ENCODE data around the gene AGO3. TPM values are rescaled to one million over a fixed set of nuclear protein-coding genes. Genes with fewer than 3 reads are reported as not detected.

Gene AGO3
- total and polyA plus RNA-seq, 2 donors (not counting 3 experiments of a cell fraction or from before 2014, with no cell fraction given) = 10.4 to 21.1 TPM

DNA sequence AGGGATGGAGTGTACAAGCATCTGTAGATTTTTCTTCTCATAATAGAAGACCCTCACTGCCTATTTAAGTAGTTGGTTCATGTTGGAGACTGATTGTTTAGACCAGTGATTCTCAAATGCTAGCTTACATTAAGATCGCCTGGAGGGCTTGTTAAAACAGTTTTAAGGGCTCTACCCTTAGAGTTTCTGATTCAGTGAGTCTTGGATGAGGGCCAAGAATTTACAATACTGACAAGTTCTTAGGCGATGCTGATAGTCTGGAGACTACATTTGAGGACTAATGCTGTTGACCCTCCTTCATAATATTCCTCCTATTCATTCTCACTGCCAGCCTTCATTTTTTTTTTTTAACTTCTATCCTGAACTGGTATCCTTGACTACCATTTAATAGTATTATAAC lies 15.2 kb upstream of the AGO3 start:
- no peaks in the 10 kb centered on the region for H4K20me1 ChIP-seq (replicated peaks; ENCODE audit: control insufficient read depth, extremely low read depth, insufficient read depth, low read length)
- no TSS peak for BruUV-seq (replicated peaks)
- H3K79me2 ChIP-seq (ENCODE audit: control insufficient read depth, insufficient read depth, low read length) = no peaks in the 10 kb centered on the region
- POLR2A ChIA-PET = no interaction called here
- no peak overlapping the region for H2AFZ ChIP-seq (ENCODE audit: low read depth, low read length)
- H3K4me3 ChIP-seq (replicated peaks in 1 of 3; ENCODE audit: insufficient read depth in 1 of 3, low read depth in 1 of 3, low read length in 3 of 3) = no peak overlapping the region
- intact Hi-C loops (cut with micrococcal nuclease) = no loop called here
- CTCF ChIA-PET = interaction anchor here (1.2 kb wide), 1 partner anchor 32 kb away, joined by 3 read pairs; the partner anchor contains the start of gene AGO1
- no peak overlapping the region for H3K4me2 ChIP-seq (ENCODE audit: insufficient read depth, low read length)
- peaks cover 12 to 34% of the 10 kb centered on the region in 2 experiments for H3K36me3 ChIP-seq (ENCODE audit: control insufficient read depth in 2 of 2, extremely low read depth in 1 of 2, insufficient read depth in 2 of 2, low read length in 2 of 2)
- no peaks in the 10 kb centered on the region for H3K9me1 ChIP-seq (replicated peaks; ENCODE audit: control insufficient read depth, extremely low read depth, insufficient read depth, low read length)
- DNase-seq (ENCODE audit: low read depth, low spot score) (no peak), FAIRE-seq (no peak)
- no peak overlapping the region for H3K27ac ChIP-seq (ENCODE audit: insufficient read depth, low read depth, low read length)
- H3K4me1 ChIP-seq (ENCODE audit: control insufficient read depth, extremely low read depth, insufficient read depth, low read length) = no peaks in the 10 kb centered on the region
- H3K9ac ChIP-seq (replicated peaks; ENCODE audit: extremely low read depth, insufficient read depth, low read length) = no peak overlapping the region
- no peaks in the 10 kb centered on the region for H3K9me3 ChIP-seq (replicated peaks; ENCODE audit: control insufficient read depth, insufficient read depth, low read length)
- dilution Hi-C loops (cut with MboI; ENCODE audit: extremely low pct_ligation_motif_present, low sequenced_read_pairs) = no loop called here
- no peaks in the 10 kb centered on the region for H3K27me3 ChIP-seq (ENCODE audit: control insufficient read depth in 2 of 2, insufficient read depth in 2 of 2, low read length in 2 of 2)
- TF ChIP-seq GATA2 (IDR thresholded peaks at IDR 0.05; ENCODE audit: insufficient read depth, insufficient read length, low read depth, low read length) (no peak), MYC (IDR thresholded peaks at IDR 0.05; ENCODE audit: low read depth, low read length) (no peak), EZH2 (IDR thresholded peaks at IDR 0.05; ENCODE audit: borderline replicate concordance, low read depth, low read length, severe bottlenecking) (no peak), POLR2AphosphoS5 (IDR thresholded peaks at IDR 0.05; ENCODE audit: insufficient read depth, low read depth, low read length) (no peak)

DNA sequence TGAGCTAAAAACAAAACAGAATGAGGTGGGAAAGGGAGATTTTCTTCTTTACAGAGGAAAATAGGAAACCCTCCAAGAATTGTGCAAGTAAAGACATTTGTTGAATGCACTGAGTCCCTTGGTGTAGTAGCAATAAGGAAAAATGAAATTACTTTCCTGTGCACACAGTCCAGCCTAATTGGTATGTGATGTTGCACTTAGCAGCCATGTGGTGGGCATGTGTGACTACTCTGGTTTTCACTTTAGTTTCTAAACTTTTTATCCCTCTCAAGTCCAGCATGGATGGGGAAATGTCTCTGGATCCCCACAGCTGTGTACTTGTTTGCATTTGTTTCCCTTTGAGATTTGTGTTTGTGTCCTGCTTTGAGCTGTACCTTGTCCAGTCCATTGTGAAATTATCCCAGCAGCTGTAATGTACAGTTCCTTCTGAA lies 7.1 kb upstream of the AGO3 start:
- no peaks in the 10 kb centered on the region for H3K9me1 ChIP-seq (replicated peaks; ENCODE audit: control insufficient read depth, extremely low read depth, insufficient read depth, low read length)
- POLR2A ChIA-PET = no interaction called here
- no peak overlapping the region for H3K27ac ChIP-seq (ENCODE audit: insufficient read depth, low read depth, low read length)
- H4K20me1 ChIP-seq (replicated peaks; ENCODE audit: control insufficient read depth, extremely low read depth, insufficient read depth, low read length) = no peaks in the 10 kb centered on the region
- H3K9me3 ChIP-seq (replicated peaks; ENCODE audit: control insufficient read depth, insufficient read depth, low read length) = no peaks in the 10 kb centered on the region
- peaks cover 3% of the 10 kb centered on the region for H3K4me1 ChIP-seq (ENCODE audit: control insufficient read depth, extremely low read depth, insufficient read depth, low read length)
- intact Hi-C loops (cut with micrococcal nuclease) (no loop called here), dilution Hi-C loops (cut with MboI; ENCODE audit: extremely low pct_ligation_motif_present, low sequenced_read_pairs) (no loop called here)
- H3K4me3 ChIP-seq (replicated peaks in 1 of 3; ENCODE audit: insufficient read depth in 1 of 3, low read depth in 1 of 3, low read length in 3 of 3) = no peak overlapping the region
- TF ChIP-seq EZH2 (IDR thresholded peaks at IDR 0.05; ENCODE audit: borderline replicate concordance, low read depth, low read length, severe bottlenecking) = no peak
- TF ChIP-seq, protein P1, sequence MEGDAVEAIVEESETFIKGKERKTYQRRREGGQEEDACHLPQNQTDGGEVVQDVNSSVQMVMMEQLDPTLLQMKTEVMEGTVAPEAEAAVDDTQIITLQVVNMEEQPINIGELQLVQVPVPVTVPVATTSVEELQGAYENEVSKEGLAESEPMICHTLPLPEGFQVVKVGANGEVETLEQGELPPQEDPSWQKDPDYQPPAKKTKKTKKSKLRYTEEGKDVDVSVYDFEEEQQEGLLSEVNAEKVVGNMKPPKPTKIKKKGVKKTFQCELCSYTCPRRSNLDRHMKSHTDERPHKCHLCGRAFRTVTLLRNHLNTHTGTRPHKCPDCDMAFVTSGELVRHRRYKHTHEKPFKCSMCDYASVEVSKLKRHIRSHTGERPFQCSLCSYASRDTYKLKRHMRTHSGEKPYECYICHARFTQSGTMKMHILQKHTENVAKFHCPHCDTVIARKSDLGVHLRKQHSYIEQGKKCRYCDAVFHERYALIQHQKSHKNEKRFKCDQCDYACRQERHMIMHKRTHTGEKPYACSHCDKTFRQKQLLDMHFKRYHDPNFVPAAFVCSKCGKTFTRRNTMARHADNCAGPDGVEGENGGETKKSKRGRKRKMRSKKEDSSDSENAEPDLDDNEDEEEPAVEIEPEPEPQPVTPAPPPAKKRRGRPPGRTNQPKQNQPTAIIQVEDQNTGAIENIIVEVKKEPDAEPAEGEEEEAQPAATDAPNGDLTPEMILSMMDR (IDR thresholded peaks at IDR 0.05; ENCODE audit: extremely low read depth in 1 of 2, insufficient read depth in 1 of 2, low read depth in 1 of 2, low read length in 2 of 2) = no peak
- no peak for TF ChIP-seq POLR2A (IDR thresholded peaks at IDR 0.05; ENCODE audit: low read depth, low read length)
- no peak overlapping the region for H2AFZ ChIP-seq (ENCODE audit: low read depth, low read length)
- no peak overlapping the region for H3K9ac ChIP-seq (replicated peaks; ENCODE audit: extremely low read depth, insufficient read depth, low read length)
- peaks cover 0 to 8% of the 10 kb centered on the region in 2 experiments for H3K36me3 ChIP-seq (ENCODE audit: control insufficient read depth in 2 of 2, extremely low read depth in 1 of 2, insufficient read depth in 2 of 2, low read length in 2 of 2)
- H3K79me2 ChIP-seq (ENCODE audit: control insufficient read depth, insufficient read depth, low read length) = no peaks in the 10 kb centered on the region
- H3K4me2 ChIP-seq (ENCODE audit: insufficient read depth, low read length) = no peak overlapping the region
- no peak for FAIRE-seq
- H3K27me3 ChIP-seq (ENCODE audit: control insufficient read depth in 2 of 2, insufficient read depth in 2 of 2, low read length in 2 of 2) = no peaks in the 10 kb centered on the region
- CTCF ChIA-PET = no interaction called here
- BruUV-seq (replicated peaks) = no TSS peak
- no peak for DNase-seq (ENCODE audit: low read depth, low spot score)

Measured in endothelial cell of umbilical vein (primary cell).